Measurements from ENCODE around the gene UBQLN4. TPM values are rescaled to one million over a fixed set of nuclear protein-coding genes. Genes with fewer than 3 reads are reported as not detected.
A peak's percentile ranks its signal among the peaks of the same experiment; 100 is the strongest.

Gene UBQLN4
- total and polyA plus RNA-seq, 9 of the 15 experiments (the other 6 are each of a cell fraction or from before 2014, with no cell fraction given), result 13.5 to 65.5 (median 37.0) TPM

GRCh38 chr1:156025876-156026275, 27.7 kb downstream of the UBQLN4 start (continued):
- TF ChIP-seq ARID3A (IDR thresholded peaks at IDR 0.05; ENCODE audit: borderline replicate concordance, low read depth, low read length) (no peak), MBD1 (CRISPR knock-in tag; IDR thresholded peaks at IDR 0.05) (no peak), ETS2 (tag; IDR thresholded peaks at IDR 0.05; ENCODE audit: borderline replicate concordance, poor library complexity, severe bottlenecking) (no peak), NEUROD1 (IDR thresholded peaks at IDR 0.05; ENCODE audit: borderline replicate concordance, low read depth, low read length, partially characterized antibody) (no peak), NRF1 (conservative IDR thresholded peaks at IDR 0.05 in 1 of 2, IDR thresholded peaks at IDR 0.05 in 1 of 2) (peak; percentile 23 to 31; a peak in 2 of 4 replicates), ZNF398 (CRISPR knock-in tag; IDR thresholded peaks at IDR 0.05) (no peak), CTBP1 (IDR thresholded peaks at IDR 0.05; ENCODE audit: borderline replicate concordance) (peak; percentile 48; the same call in 1 of the 2 replicates), ZBTB11 (CRISPR knock-in tag; IDR thresholded peaks at IDR 0.05) (no peak), RAD21 (CRISPR knock-in tag; conservative IDR thresholded peaks at IDR 0.05 in 1 of 2, IDR thresholded peaks at IDR 0.05 in 1 of 2) (peak; percentile 36 to 64), NR2C1 (IDR thresholded peaks at IDR 0.05) (no peak), NR2C1 (tag; IDR thresholded peaks at IDR 0.05) (no peak), TOE1 (IDR thresholded peaks at IDR 0.05; ENCODE audit: borderline replicate concordance) (no peak), TOE1 (CRISPR knock-in tag; IDR thresholded peaks at IDR 0.05; ENCODE audit: borderline replicate concordance, low read depth) (no peak), SETDB1 (IDR thresholded peaks at IDR 0.05; ENCODE audit: low read length) (no peak), CLOCK (CRISPR knock-in tag; IDR thresholded peaks at IDR 0.05; ENCODE audit: borderline replicate concordance) (no peak)
